SU-DHL-6 (cell line): ENCODE measurements around the gene UNC5B.

Experiments used
- H2AFZ ChIP-seq: fragments of 200-600 bp; sonication (generic); 2 replicates; pipeline ENCODE4 v1.6.1; 2014; ENCODE audit warnings: low read depth, mild to moderate bottlenecking, moderate library complexity, mixed read lengths, antibody characterized with exemption, low read length; ENCODE audit not compliant: severe bottlenecking
- H3F3A ChIP-seq: fragments of 200-600 bp; shearing (Covaris generic); 2 replicates; pipeline ENCODE4 v1.6.0; 2016; ENCODE audit warnings: antibody characterized with exemption, mild to moderate bottlenecking; ENCODE audit not compliant: insufficient read depth
- H3K27ac ChIP-seq: fragments of 200-600 bp; sonication (generic); 2 replicates; pipeline ENCODE4 v1.5.1; 2016; ENCODE audit warnings: low read depth, mild to moderate bottlenecking, low read length, moderate library complexity, mixed read lengths
- H3K27me3 ChIP-seq: fragments of 200-600 bp; sonication (generic), shearing (Covaris generic); 2 replicates; pipeline ENCODE4 v1.6.0; 2014; ENCODE audit warnings: mild to moderate bottlenecking, low read length
- H3K36me3 ChIP-seq: fragments of 200-600 bp; sonication (generic); 2 replicates; pipeline ENCODE4 v1.6.1; 2014; ENCODE audit warnings: mild to moderate bottlenecking, low read length, mixed read lengths
- H3K4me2 ChIP-seq: fragments of 300-600, 200-600 bp; shearing (Covaris generic), sonication (generic); 2 replicates; pipeline ENCODE4 v1.6.0; 2014; ENCODE audit warnings: low read length, low read depth, mild to moderate bottlenecking; ENCODE audit not compliant: poor library complexity, severe bottlenecking
- H3K4me3 ChIP-seq: fragments of 200-600 bp; sonication (generic); 2 replicates; pipeline ENCODE4 v1.5.1; 2014; ENCODE audit warnings: antibody characterized with exemption, low read length, mild to moderate bottlenecking, mixed read lengths; ENCODE audit not compliant: insufficient read depth, poor library complexity, severe bottlenecking
- H3K79me2 ChIP-seq: fragments of 200-600 bp; sonication (generic); 2 replicates; pipeline ENCODE4 v1.6.1; 2014; ENCODE audit warnings: mild to moderate bottlenecking, low read length, moderate library complexity; ENCODE audit not compliant: insufficient read depth
- H3K9ac ChIP-seq: fragments of 200-600 bp; sonication (generic); 2 replicates; pipeline ENCODE4 v1.7.0; 2014; ENCODE audit warnings: mild to moderate bottlenecking, low read length
- H3K9me2 ChIP-seq: fragments of 200-600 bp; sonication (generic); replicated peaks from 2 replicates; pipeline ENCODE4 v1.6.1; 2014; ENCODE audit warnings: low read length; ENCODE audit not compliant: insufficient read depth
- H3K9me3 ChIP-seq: fragments of 200-600 bp; sonication (generic); 2 replicates; pipeline ENCODE4 v1.6.1; 2014; ENCODE audit warnings: low read length, mixed read lengths; ENCODE audit not compliant: insufficient read depth
- H4K20me1 ChIP-seq: fragments of 200-600 bp; sonication (generic); 2 replicates; pipeline ENCODE4 v1.6.1; 2014; ENCODE audit warnings: low read depth, mild to moderate bottlenecking, antibody characterized with exemption, low read length, moderate library complexity, mixed read lengths
- CTCF ChIP-seq: fragments of 200-600 bp; sonication (generic); IDR thresholded peaks from one replicate; pipeline ENCODE4 v1.5.1; 2017; ENCODE audit warnings: antibody characterized with exemption, mild to moderate bottlenecking, low read length, moderate library complexity; ENCODE audit not compliant: insufficient read depth, poor library complexity, severe bottlenecking
- EZH2phosphoT487 ChIP-seq: fragments of 200-600 bp; sonication (generic), shearing (Covaris generic); conservative IDR thresholded peaks from 2 replicates; pipeline ENCODE4 v1.6.1; 2018; ENCODE audit warnings: mild to moderate bottlenecking, antibody characterized with exemption, low read length, moderate library complexity, mixed read lengths

The UNC5B gene

GRCh38 chr10:71211053-71211452 lies 1.3 kb upstream of the UNC5B start:
- no peaks in the 10 kb centered on the region for H4K20me1 ChIP-seq
- no peak for TF ChIP-seq EZH2phosphoT487
- TF ChIP-seq CTCF, result no peak
- no peak overlapping the region for H3K4me3 ChIP-seq
- no peak overlapping the region for H2AFZ ChIP-seq
- H3K27ac ChIP-seq, result no peak overlapping the region
- H3K9ac ChIP-seq, result no peak overlapping the region
- H3K79me2 ChIP-seq, result no peaks in the 10 kb centered on the region
- H3K4me2 ChIP-seq, result no peak overlapping the region
- no peaks in the 10 kb centered on the region for H3K36me3 ChIP-seq
- no peaks in the 10 kb centered on the region for H3K9me2 ChIP-seq
- no peaks in the 10 kb centered on the region for H3F3A ChIP-seq
- peaks cover 5% of the 10 kb centered on the region; the same call in 1 of the 2 replicates for H3K27me3 ChIP-seq
- H3K9me3 ChIP-seq, result no peaks in the 10 kb centered on the region

GRCh38 chr10:71211775-71212317 lies 524 bp upstream of the UNC5B start:
- no peak overlapping the region for H3K4me3 ChIP-seq
- no peak for TF ChIP-seq CTCF
- no peak for TF ChIP-seq EZH2phosphoT487
- no peaks in the 10 kb centered on the region for H3K36me3 ChIP-seq
- no peak overlapping the region for H3K4me2 ChIP-seq
- H3K27me3 ChIP-seq, result peaks cover 5% of the 10 kb centered on the region; the same call in 1 of the 2 replicates
- no peak overlapping the region for H3K27ac ChIP-seq
- H3K9ac ChIP-seq, result no peak overlapping the region
- no peaks in the 10 kb centered on the region for H3K9me2 ChIP-seq
- no peaks in the 10 kb centered on the region for H3K79me2 ChIP-seq
- no peaks in the 10 kb centered on the region for H4K20me1 ChIP-seq
- no peak overlapping the region for H2AFZ ChIP-seq
- H3K9me3 ChIP-seq, result no peaks in the 10 kb centered on the region
- no peaks in the 10 kb centered on the region for H3F3A ChIP-seq

DNA sequence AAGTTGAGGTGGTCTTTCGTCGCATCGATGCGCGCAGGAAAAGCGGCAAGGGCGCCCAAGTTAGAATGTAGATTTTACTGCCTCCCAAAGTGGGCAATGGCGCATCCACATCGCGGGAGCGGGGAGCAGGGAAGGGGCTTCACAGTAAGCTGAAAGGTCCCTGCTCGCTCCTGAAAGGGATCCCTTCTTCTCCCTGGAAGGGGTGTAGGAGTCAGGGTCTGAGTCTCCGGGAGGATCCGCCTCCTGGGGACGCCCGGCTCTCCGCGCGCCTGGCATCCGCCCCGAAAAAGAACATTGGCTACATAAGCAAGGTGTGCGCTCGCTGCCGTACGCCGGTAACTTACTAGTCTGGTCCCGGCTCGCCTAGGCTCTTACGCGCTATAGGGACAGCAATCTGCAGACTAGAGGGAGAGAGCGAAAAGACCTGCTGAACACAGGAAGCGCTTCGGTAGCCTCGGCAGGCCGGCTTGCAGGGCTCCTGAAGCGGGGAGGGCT lies 804 bp downstream of the UNC5B start:
- TF ChIP-seq EZH2phosphoT487 (no peak), CTCF (no peak)
- no peaks in the 10 kb centered on the region for H3K9me2 ChIP-seq
- no peaks in the 10 kb centered on the region for H3K9me3 ChIP-seq
- no peak overlapping the region for H2AFZ ChIP-seq
- no peak overlapping the region for H3K4me3 ChIP-seq
- H3K9ac ChIP-seq, result no peak overlapping the region
- no peaks in the 10 kb centered on the region for H3F3A ChIP-seq
- H3K4me2 ChIP-seq, result peak overlapping the region; percentile 7
- H4K20me1 ChIP-seq, result no peaks in the 10 kb centered on the region
- H3K36me3 ChIP-seq, result no peaks in the 10 kb centered on the region
- H3K79me2 ChIP-seq, result no peaks in the 10 kb centered on the region
- peaks cover 5% of the 10 kb centered on the region; the same call in 1 of the 2 replicates for H3K27me3 ChIP-seq
- no peak overlapping the region for H3K27ac ChIP-seq
